ENCODE measurements around the gene HUS1B. TPM values are rescaled to one million over a fixed set of nuclear protein-coding genes. Genes with fewer than 3 reads are reported as not detected.
A peak's percentile ranks its signal among the peaks of the same experiment; 100 is the strongest.

Gene HUS1B
- polyA plus RNA-seq, 1 experiment: 0.10 TPM

GRCh38 chr6:686497-686896 is 29.6 kb upstream of the HUS1B start:
- TF ChIP-seq CTCF (IDR thresholded peaks at IDR 0.05; ENCODE audit: low read depth, low read length): peak; percentile 32; the same call in 1 of the 2 replicates
- H3K27ac ChIP-seq (ENCODE audit: low read depth, low read length): no peak overlapping the region
- no peaks in the 10 kb centered on the region for H3K9me3 ChIP-seq (ENCODE audit: control insufficient read depth, insufficient read depth, low read length)
- DNase-seq (ENCODE audit: low read depth, low spot score): no peak
- ChIA-PET POLR2A (no interaction called here), CTCF (interaction anchor here (1.0 to 2.1 kb wide), 3 partner anchors 17 to 1762 kb away, joined by 3 to 7 read pairs (median 3); no protein-coding TSS in a partner anchor)
- H3K27me3 ChIP-seq (ENCODE audit: control insufficient read depth, insufficient read depth, low read length): no peaks in the 10 kb centered on the region
- H3K4me3 ChIP-seq (ENCODE audit: low read depth, low read length): no peak overlapping the region

- no peaks in the 10 kb centered on the region for H3K9me3 ChIP-seq (ENCODE audit: control insufficient read depth, insufficient read depth, low read length)
- no peak overlapping the region for H3K27ac ChIP-seq (ENCODE audit: low read depth, low read length)
- POLR2A ChIA-PET: interaction anchor here (2.5 kb wide), 1 partner anchor 7 kb away, joined by 12 read pairs; the partner anchor contains the start of gene EXOC2
- no peak for TF ChIP-seq CTCF (IDR thresholded peaks at IDR 0.05; ENCODE audit: low read depth, low read length)
- DNase-seq (ENCODE audit: low read depth, low spot score): no peak
- H3K27me3 ChIP-seq (ENCODE audit: control insufficient read depth, insufficient read depth, low read length): no peaks in the 10 kb centered on the region
- no peak overlapping the region for H3K4me3 ChIP-seq (ENCODE audit: low read depth, low read length)
- CTCF ChIA-PET: interaction anchor here (2.1 to 2.6 kb wide), 2 partner anchors 37 to 91 kb away, joined by 14 read pairs; no protein-coding TSS in a partner anchor
These were observed 28.1 kb upstream of the HUS1B start for GRCh38 chr6:684831-685636.

GRCh38 chr6:683742-684440 is 27.0 kb upstream of the HUS1B start:
- ChIA-PET POLR2A (interaction anchor here (0.6 to 2.5 kb wide), 5 partner anchors 9 to 641 kb away, joined by 3 to 12 read pairs (median 3); partner anchors contain the start of gene EXOC2), CTCF (interaction anchor here (1.1 to 2.6 kb wide), 5 partner anchors 9 to 713 kb away, joined by 3 to 14 read pairs (median 4); partner anchors contain the start of gene EXOC2)
- TF ChIP-seq CTCF (IDR thresholded peaks at IDR 0.05; ENCODE audit: low read depth, low read length): no peak
- no peaks in the 10 kb centered on the region for H3K9me3 ChIP-seq (ENCODE audit: control insufficient read depth, insufficient read depth, low read length)
- H3K27ac ChIP-seq (ENCODE audit: low read depth, low read length): peak overlapping the region; percentile 60
- no peaks in the 10 kb centered on the region for H3K27me3 ChIP-seq (ENCODE audit: control insufficient read depth, insufficient read depth, low read length)
- peak overlapping the region; percentile 54 for H3K4me3 ChIP-seq (ENCODE audit: low read depth, low read length)
- peak; percentile 79 for DNase-seq (ENCODE audit: low read depth, low spot score)

GRCh38 chr6:680666-681340 is 23.9 kb upstream of the HUS1B start:
- CTCF ChIA-PET: interaction anchor here (1.3 to 2.0 kb wide), 3 partner anchors 41 to 716 kb away, joined by 4 to 7 read pairs (median 7); no protein-coding TSS in a partner anchor
- no peak for DNase-seq (ENCODE audit: low read depth, low spot score)

More at GRCh38 chr6:680666-681340, 23.9 kb upstream of the HUS1B start:
- no peak overlapping the region for H3K4me3 ChIP-seq (ENCODE audit: low read depth, low read length)
- no peak overlapping the region for H3K27ac ChIP-seq (ENCODE audit: low read depth, low read length)
- no peak for TF ChIP-seq CTCF (IDR thresholded peaks at IDR 0.05; ENCODE audit: low read depth, low read length)
- H3K27me3 ChIP-seq (ENCODE audit: control insufficient read depth, insufficient read depth, low read length): no peaks in the 10 kb centered on the region
- H3K9me3 ChIP-seq (ENCODE audit: control insufficient read depth, insufficient read depth, low read length): no peaks in the 10 kb centered on the region
- POLR2A ChIA-PET: interaction anchor here (0.7 kb wide), 1 partner anchor 12 kb away, joined by 3 read pairs; no protein-coding TSS in a partner anchor
